Stimulated activated CD4-positive, alpha-beta T cell treated with anti-CD3 and anti-CD28 coated beads, Interleukin-12 subunit alpha, Interleukin-12 subunit beta, amount 100 ng/mL, for 24 hours (primary cell): ENCODE data around the gene POMT2.
"Not testable (repeated sequence)": the region's sequence is repeated elsewhere in the genome, so short reads cannot be mapped to it uniquely, and the experiment has no call there.

Source experiments
- DNase-seq, 2 experiments: peaks; one replicate each; pipeline ENCODE4 v3.0.0-alpha.2; 2020; ENCODE audit warnings: low read depth in 2 of 2

The POMT2 gene

GRCh38 chr14:77320238-77320935, at the start of gene POMT2:
POMT2 (minus strand) TSS chr14:77320883; CDS start chr14:77320681, 202 bp downstream.
- DNase-seq, result peak; percentile 82 to 87

GRCh38 chr14:77369285-77369684, 48.6 kb upstream of the POMT2 start:
- no peak for DNase-seq

GRCh38 chr14:77364146-77364545, 43.5 kb upstream of the POMT2 start:
- no peak for DNase-seq

GRCh38 chr14:77359626-77360025, 38.9 kb upstream of the POMT2 start:
- DNase-seq, result no peak

DNA sequence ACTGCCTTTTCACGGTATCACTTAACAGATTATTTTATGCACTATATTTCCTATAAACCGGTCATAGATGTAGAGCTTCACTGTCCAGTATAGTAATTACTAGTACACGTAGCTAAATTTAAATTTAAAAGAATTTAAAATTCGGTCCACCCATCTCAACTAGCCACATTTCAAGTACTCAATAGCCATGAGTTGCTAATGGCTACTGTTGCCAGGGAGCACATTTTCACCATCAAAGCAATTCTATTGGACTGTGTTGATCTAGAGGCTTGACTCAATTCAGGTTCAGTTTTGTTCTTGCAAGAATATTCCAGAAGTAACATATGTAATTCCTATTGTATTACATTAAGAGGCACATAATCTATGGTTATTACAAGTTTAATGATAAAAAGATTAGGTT, 36.2 kb upstream of the POMT2 start:
- DNase-seq, result no peak

- no peak for DNase-seq
Observed at GRCh38 chr14:77355811-77356210, 35.1 kb upstream of the POMT2 start.

DNA sequence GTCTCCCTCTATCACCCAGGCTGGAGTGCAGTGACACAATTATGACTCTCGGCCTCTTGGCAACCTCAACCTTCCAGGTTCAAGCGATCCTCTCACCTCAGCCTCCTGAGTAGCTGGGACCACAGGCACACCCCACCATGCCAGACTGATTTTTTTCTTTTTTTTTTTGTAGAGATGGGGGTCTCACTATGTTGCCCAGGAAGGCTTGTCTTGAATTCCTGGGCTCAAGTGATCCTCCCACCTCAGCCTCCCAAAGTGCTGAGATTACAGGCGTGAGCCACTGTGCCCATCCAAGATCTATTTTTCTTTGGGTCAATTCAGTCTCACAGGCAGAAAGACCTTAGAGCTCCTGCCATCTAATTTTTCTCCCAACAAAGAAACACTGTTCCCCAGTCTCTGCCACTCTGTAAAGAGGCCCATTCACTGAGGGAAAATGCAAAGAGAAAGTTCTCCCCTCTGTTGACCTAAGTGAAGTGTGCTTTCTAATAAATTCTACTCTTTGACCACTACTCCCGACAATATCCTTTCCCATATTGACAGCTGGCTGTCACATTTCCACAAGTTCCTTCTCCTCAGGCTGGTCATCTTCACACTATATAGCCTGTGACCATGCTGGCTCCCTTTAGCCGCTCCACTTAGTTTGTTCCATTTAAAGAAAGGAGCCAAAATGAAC, 32.9 kb upstream of the POMT2 start:
- no peak for DNase-seq

DNA sequence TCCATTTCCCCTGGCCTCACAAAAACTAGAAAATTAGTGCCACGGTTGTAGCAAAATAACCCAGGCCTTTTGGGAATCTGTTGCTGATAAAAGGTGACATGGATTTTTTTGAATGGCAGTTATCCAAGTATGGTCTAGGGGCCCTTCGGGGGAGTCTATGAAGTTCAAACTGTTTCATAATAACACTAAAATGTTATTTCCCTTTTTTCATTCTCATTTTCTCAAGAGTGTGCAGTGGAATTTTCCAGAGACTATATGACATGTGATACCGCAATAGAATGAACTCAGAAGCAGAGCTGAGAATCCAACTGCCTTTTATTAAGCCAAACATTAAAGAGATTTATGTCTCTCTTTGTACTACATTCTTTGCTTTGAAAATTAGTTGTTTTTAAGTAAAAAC, 27.1 kb upstream of the POMT2 start:
- DNase-seq, result no peak

DNA sequence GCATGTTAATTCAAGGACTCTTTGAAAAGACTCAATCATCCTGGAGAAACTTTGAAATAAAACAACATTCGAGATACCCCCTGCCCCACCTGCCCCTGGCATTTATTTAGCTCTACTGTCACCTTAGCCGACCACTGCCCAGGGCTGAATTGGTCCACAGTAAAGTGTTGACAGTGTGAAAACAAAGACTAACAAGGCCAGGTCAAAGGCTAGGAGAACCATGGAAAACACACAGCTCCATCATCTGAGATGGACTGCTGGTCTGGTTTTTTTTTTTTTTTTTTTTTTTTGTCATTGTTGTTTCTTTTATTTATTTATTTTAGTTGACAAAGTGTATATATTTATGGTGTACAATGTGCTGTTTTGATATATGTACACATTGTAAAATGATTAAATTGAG, 25.8 kb upstream of the POMT2 start:
- DNase-seq, result no peak

DNA sequence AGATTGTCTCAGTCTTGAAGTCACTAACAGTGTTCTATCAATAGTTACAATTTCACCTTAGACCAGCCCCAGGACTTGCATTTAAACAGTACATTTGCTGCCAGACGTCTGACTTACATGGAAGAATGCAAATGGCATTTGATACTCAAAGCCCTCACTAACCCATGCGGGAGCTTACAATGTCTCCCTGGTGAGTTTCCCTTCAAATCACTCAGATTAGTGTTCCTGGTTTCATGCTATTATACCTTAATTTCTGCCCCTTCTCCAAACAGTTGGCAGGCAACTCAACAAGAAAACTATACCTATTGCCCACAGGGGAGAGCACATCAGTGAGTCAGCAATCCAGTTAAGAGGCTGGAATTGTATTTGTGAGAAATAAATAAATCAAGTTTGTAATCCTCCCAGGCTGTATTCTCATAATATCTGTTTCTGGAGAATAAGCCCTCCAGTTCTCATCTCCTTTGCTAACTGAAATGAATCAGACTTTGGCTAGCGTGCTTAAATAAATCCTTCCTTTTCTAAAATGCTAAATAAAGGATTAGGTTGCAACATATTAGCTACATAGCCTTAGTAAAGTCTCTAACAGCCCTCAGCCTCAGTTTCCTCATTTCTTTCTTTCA, 23.8 kb upstream of the POMT2 start:
- DNase-seq, result no peak

DNA sequence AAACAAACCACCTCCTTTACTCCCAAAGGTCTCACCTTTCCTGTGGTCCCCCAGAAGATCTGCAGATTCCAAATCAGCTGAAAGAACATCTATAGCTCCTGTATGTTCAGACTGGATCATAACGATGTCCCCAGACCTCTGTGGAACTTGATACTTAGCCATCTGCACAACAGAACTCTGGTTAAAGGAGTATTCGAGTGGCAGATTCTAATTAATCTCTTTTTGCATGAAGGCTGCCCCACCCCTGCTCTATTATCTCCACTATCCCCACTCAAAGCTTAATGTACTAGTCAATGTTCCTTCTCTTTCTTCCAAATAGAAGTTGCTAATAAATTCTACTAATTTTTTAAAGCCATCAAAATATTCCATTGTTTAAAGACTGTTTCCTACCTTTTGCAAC, 23.0 kb upstream of the POMT2 start:
- DNase-seq, result no peak

DNA sequence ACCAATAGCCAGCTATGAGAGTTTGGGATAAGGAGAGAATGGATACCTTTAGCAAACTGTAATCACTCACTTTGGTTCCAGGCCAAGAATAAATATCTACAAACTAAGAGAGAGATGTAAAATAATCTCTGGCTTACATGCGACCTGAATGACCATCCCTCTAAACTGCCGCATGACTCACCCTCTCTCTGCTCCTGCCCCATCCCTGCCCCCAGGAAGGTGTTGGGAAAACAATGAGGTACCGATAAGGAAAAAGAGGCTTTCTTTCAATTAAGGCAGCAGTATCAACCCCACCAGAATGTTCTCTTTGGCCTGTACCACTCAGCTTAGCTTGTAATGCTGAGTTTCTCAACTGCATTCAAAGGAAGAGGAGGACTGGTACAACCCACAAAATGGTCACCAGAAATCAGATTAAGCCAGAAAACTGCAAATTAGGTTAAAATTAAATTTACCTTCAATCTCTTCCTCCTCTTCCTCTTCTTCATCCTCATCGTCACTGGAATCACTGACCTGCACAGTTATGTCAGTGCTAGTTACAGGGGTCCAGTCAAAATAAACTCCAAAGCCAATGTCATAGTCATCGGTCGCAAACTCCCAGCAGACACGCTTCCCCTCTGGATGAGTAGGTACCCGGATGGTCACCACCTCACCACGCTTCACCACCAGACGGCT, 22.2 kb upstream of the POMT2 start:
- DNase-seq, result no peak

- DNase-seq, result no peak
Observed at GRCh38 chr14:77340389-77340788, 19.7 kb upstream of the POMT2 start.

GRCh38 chr14:77339407-77339806, 18.7 kb upstream of the POMT2 start:
- DNase-seq, result no peak

DNA sequence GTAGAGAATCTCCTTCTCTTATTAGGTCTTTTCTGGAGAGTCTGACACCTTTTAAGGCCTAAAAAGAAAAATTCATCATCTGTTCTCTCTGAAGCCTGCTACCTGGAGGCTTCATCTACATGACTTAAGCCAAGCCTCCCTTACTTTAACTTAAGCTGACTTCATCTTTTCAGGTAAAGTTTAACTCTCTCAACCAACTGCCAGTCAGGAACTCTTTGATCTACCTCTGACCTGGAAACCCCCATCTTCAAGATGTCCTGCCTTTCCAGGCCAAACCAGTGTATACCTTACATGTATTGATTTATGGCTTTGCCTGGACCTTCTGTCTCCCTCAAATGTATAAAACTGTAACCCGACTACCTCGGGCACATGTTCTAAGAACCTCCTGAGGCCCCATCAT, 17.6 kb upstream of the POMT2 start:
- no peak for DNase-seq

GRCh38 chr14:77337880-77338279, 17.2 kb upstream of the POMT2 start:
- DNase-seq, result no peak

DNA sequence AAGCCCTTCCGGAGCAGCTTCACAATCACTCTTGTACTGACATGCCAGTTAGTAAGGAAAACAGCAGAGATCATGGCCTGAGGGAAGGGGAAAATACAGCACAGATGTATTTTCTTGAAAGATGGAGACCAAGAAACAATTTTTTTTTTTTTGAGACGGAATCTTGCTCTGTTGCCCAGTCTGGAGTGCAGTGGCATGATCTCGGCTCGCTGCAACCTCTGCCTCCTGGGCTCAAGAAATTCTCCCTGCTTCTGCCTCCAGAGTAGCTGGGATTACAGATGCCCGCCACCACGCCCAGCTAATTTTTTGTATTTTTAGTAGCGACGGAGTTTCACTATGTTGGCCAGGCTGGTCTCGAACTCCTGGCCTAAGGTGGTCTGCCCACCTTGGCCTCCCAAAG, 16.6 kb upstream of the POMT2 start:
- not testable (repeated sequence) for DNase-seq

GRCh38 chr14:77335576-77335975, 14.9 kb upstream of the POMT2 start:
- no peak for DNase-seq

DNA sequence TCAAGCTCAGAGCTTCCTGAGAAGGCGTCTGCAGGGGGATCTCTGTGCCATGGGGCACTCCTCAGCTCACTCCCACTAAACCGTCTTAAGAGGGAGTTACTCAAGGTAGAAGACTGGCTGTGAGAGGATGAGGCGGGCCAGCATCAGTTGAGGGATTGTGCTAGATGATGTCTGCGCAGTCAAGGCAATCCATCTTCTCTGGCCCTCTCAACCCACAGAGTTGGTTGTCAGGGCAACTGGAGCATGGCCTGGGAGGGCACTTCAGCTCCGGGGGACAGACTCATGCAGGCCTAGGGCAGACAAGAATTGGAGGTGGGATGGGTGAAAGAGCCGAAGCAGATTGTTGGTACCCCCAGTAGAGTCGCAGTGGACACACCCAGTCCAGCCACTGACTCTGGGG, 9.2 kb upstream of the POMT2 start:
- DNase-seq, result no peak

- no peak for DNase-seq
Observed at GRCh38 chr14:77327111-77327510, 6.4 kb upstream of the POMT2 start.

DNA sequence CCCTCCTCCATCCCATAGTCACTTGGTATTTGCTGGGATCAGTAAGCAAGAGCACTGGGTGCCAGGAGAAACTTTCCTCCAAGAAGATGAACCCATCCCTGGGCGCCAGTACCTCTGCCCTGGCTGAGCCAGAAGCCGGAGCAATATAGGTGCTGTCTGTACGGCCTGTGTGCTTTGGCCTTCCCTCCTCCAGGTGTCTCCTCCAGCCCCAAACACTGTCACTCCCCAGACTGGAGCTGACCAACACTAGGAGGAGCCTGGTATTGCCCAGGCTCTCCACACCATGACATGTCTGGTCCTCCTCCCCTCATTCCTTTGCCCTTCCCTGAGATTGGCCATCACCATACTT, 5.0 kb upstream of the POMT2 start:
- DNase-seq, result no peak

GRCh38 chr14:77324816-77325745, 4.4 kb upstream of the POMT2 start:
- DNase-seq, result no peak
